GM12891 (cell line): ENCODE results near the gene LMO4. TPM values are rescaled to one million over a fixed set of nuclear protein-coding genes. Genes with fewer than 3 reads are reported as not detected.

Experiments used
- DNase-seq: peaks from one replicate; pipeline ENCODE4 v3.0.0; 2011; ENCODE audit warnings: low spot score; ENCODE audit not compliant: insufficient read length
- FAIRE-seq: peaks from 2 replicates; lab custom pipeline; 2011; peaks lifted over from hg19 to GRCh38; lab: Jason Lieb, UNC
- PAX5 ChIP-seq: IDR thresholded peaks from 2 replicates; pipeline ENCODE4 v1.6.1; 2011; ENCODE audit warnings: low read length, moderate library complexity, mild to moderate bottlenecking; ENCODE audit not compliant: insufficient read depth, severe bottlenecking
- POLR2A ChIP-seq: IDR thresholded peaks from 2 replicates; pipeline ENCODE4 v1.6.1; 2011; ENCODE audit warnings: low read depth, low read length, control low read depth
- POLR2AphosphoS5 ChIP-seq: IDR thresholded peaks from 2 replicates; pipeline ENCODE4 v1.6.1; 2011; ENCODE audit warnings: low read depth, low read length, control low read depth
- POU2F2 ChIP-seq: IDR thresholded peaks from 2 replicates; pipeline ENCODE4 v1.6.1; 2011; ENCODE audit warnings: low read depth, mild to moderate bottlenecking, control low read depth, low read length, moderate library complexity
- SPI1 ChIP-seq: IDR thresholded peaks from 2 replicates; pipeline ENCODE4 v1.6.1; 2011; ENCODE audit warnings: low read depth, low read length, control low read depth
- TAF1 ChIP-seq: IDR thresholded peaks from 2 replicates; pipeline ENCODE4 v1.6.1; 2011; ENCODE audit warnings: low read depth, low read length, control low read depth
- polyA plus RNA-seq: library from polyadenylated mRNA; unstranded; fragments of >200 nt; gene quantifications from one replicate; pipeline ENCODE4 v1.2.1, GENCODE V29; 2012; ENCODE audit warnings: low read depth, missing spikeins, inconsistent platforms; ENCODE audit not compliant: missing spikeins

LMO4 gene
- polyA plus RNA-seq: 3.5 TPM

- TF ChIP-seq TAF1 (peak; percentile 55; the same call in 1 of the 2 replicates), SPI1 (no peak), PAX5 (no peak), POU2F2 (no peak), POLR2A (no peak)
- FAIRE-seq (peak; percentile 93), DNase-seq (peak; percentile 68)
Observed at GRCh38 chr1:87328272-87329050, at the start of gene LMO4. Gene LMO4, plus strand, starts transcription at chr1:87328880. Its CDS starts 3,136 bp downstream, at chr1:87332016.

- FAIRE-seq (no peak), DNase-seq (no peak)
- TF ChIP-seq POLR2AphosphoS5 (no peak), SPI1 (no peak), POU2F2 (no peak), PAX5 (no peak), POLR2A (no peak), TAF1 (no peak)
Observed at GRCh38 chr1:87279536-87279875, 49.2 kb upstream of the LMO4 start.

- no peak for TF ChIP-seq POU2F2
- no peak for TF ChIP-seq PAX5
- no peak for TF ChIP-seq POLR2AphosphoS5
- no peak for TF ChIP-seq TAF1
- no peak for TF ChIP-seq POLR2A
- no peak for TF ChIP-seq SPI1
- DNase-seq: no peak
- no peak for FAIRE-seq
Observed at GRCh38 chr1:87279966-87280535, 48.6 kb upstream of the LMO4 start.

GRCh38 chr1:87284456-87285240 is 44.0 kb upstream of the LMO4 start:
- DNase-seq (no peak), FAIRE-seq (no peak)
- TF ChIP-seq POU2F2: no peak
- no peak for TF ChIP-seq TAF1
- TF ChIP-seq PAX5: no peak

- FAIRE-seq: no peak
Observed at GRCh38 chr1:87291107-87291506, 37.6 kb upstream of the LMO4 start.

GRCh38 chr1:87292684-87293493 is 35.8 kb upstream of the LMO4 start:
- peak; percentile 17 for DNase-seq
- peak; percentile 78 for FAIRE-seq
- TF ChIP-seq POLR2A: no peak
- TF ChIP-seq POU2F2: no peak
- no peak for TF ChIP-seq TAF1
- no peak for TF ChIP-seq POLR2AphosphoS5
- TF ChIP-seq PAX5: no peak
- no peak for TF ChIP-seq SPI1

More at GRCh38 chr1:87291107-87291506, 37.6 kb upstream of the LMO4 start:
- TF ChIP-seq SPI1 (no peak), TAF1 (no peak), POLR2A (no peak), PAX5 (no peak), POU2F2 (no peak)
- DNase-seq: no peak

- no peak for FAIRE-seq
- TF ChIP-seq POLR2AphosphoS5 (no peak), PAX5 (no peak), TAF1 (no peak), POLR2A (no peak), SPI1 (no peak)
Observed at GRCh38 chr1:87294633-87295032, 34.0 kb upstream of the LMO4 start.

GRCh38 chr1:87295445-87296110 is 33.1 kb upstream of the LMO4 start:
- FAIRE-seq (no peak), DNase-seq (no peak)
- no peak for TF ChIP-seq SPI1
- TF ChIP-seq TAF1: no peak
- TF ChIP-seq PAX5: no peak
- TF ChIP-seq POU2F2: no peak
- no peak for TF ChIP-seq POLR2AphosphoS5
- TF ChIP-seq POLR2A: no peak

More at GRCh38 chr1:87294633-87295032, 34.0 kb upstream of the LMO4 start:
- no peak for DNase-seq

- FAIRE-seq (no peak), DNase-seq (no peak)
Observed at GRCh38 chr1:87296206-87296605, 32.5 kb upstream of the LMO4 start.

More at GRCh38 chr1:87296206-87296605, 32.5 kb upstream of the LMO4 start:
- TF ChIP-seq TAF1 (no peak), PAX5 (no peak), POU2F2 (no peak), POLR2AphosphoS5 (no peak), SPI1 (no peak), POLR2A (no peak)
